Measurements from ENCODE around the gene FAHD1.

Gene FAHD1

GRCh38 chr16:1839554-1839953, 12.5 kb downstream of the FAHD1 start:
- Histone ChIP-seq H4K20me1 (ENCODE audit: control insufficient read depth, insufficient read depth, low read depth, low read length) (0 out of 2 replicates have a peak, but pooled peaks cover 4% of the 10 kb centered on the region), H3K27ac (ENCODE audit: low read depth, low read length) (no peak overlapping the region), H3K9me3 (ENCODE audit: control insufficient read depth, insufficient read depth, low read length) (no peaks in the 10 kb centered on the region), H3K27me3 (ENCODE audit: control insufficient read depth, low read length) (peaks cover 11% of the 10 kb centered on the region), H3K4me3 (ENCODE audit: low read length) (no peak overlapping the region), H3K4me1 (ENCODE audit: control insufficient read depth, low read length) (0 out of 2 replicates have a peak, but pooled peaks cover 2% of the 10 kb centered on the region), H3K9me2 (replicated peaks; ENCODE audit: control insufficient read depth, low read length) (no peaks in the 10 kb centered on the region), H3K4me2 (ENCODE audit: low read length) (no peak overlapping the region), H3K79me2 (ENCODE audit: control insufficient read depth, low read length) (no peaks in the 10 kb centered on the region), H3F3A (ENCODE audit: control insufficient read depth, insufficient read depth) (no peaks in the 10 kb centered on the region), H3K36me3 (ENCODE audit: control insufficient read depth, low read length) (no peaks in the 10 kb centered on the region)
- TF ChIP-seq, protein P1, sequence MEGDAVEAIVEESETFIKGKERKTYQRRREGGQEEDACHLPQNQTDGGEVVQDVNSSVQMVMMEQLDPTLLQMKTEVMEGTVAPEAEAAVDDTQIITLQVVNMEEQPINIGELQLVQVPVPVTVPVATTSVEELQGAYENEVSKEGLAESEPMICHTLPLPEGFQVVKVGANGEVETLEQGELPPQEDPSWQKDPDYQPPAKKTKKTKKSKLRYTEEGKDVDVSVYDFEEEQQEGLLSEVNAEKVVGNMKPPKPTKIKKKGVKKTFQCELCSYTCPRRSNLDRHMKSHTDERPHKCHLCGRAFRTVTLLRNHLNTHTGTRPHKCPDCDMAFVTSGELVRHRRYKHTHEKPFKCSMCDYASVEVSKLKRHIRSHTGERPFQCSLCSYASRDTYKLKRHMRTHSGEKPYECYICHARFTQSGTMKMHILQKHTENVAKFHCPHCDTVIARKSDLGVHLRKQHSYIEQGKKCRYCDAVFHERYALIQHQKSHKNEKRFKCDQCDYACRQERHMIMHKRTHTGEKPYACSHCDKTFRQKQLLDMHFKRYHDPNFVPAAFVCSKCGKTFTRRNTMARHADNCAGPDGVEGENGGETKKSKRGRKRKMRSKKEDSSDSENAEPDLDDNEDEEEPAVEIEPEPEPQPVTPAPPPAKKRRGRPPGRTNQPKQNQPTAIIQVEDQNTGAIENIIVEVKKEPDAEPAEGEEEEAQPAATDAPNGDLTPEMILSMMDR (IDR thresholded peaks at IDR 0.05; ENCODE audit: low read depth, low read length, poor library complexity, severe bottlenecking) = no peak
- no peak for TF ChIP-seq EZH2phosphoT487 (IDR thresholded peaks at IDR 0.05; ENCODE audit: borderline replicate concordance, low read length)

GRCh38 chr16:1845985-1846384, 19.0 kb downstream of the FAHD1 start:
- no peak overlapping the region for H3K4me3 ChIP-seq (ENCODE audit: low read length)
- H3K9me2 ChIP-seq (replicated peaks; ENCODE audit: control insufficient read depth, low read length) = no peaks in the 10 kb centered on the region
- H3K9me3 ChIP-seq (ENCODE audit: control insufficient read depth, insufficient read depth, low read length) = no peaks in the 10 kb centered on the region
- peaks cover 4% of the 10 kb centered on the region for H3K27me3 ChIP-seq (ENCODE audit: control insufficient read depth, low read length)
- no peak overlapping the region for H3K4me2 ChIP-seq (ENCODE audit: low read length)
- no peaks in the 10 kb centered on the region for H4K20me1 ChIP-seq (ENCODE audit: control insufficient read depth, insufficient read depth, low read depth, low read length)
- TF ChIP-seq EZH2phosphoT487 (IDR thresholded peaks at IDR 0.05; ENCODE audit: borderline replicate concordance, low read length) = no peak
- TF ChIP-seq, protein P1 (IDR thresholded peaks at IDR 0.05; ENCODE audit: low read depth, low read length, poor library complexity, severe bottlenecking) = no peak
- H3K79me2 ChIP-seq (ENCODE audit: control insufficient read depth, low read length) = no peaks in the 10 kb centered on the region
- 0 out of 2 replicates have a peak, but pooled peaks cover 2% of the 10 kb centered on the region for H3K4me1 ChIP-seq (ENCODE audit: control insufficient read depth, low read length)
- no peaks in the 10 kb centered on the region for H3F3A ChIP-seq (ENCODE audit: control insufficient read depth, insufficient read depth)
- no peaks in the 10 kb centered on the region for H3K36me3 ChIP-seq (ENCODE audit: control insufficient read depth, low read length)
- no peak overlapping the region for H3K27ac ChIP-seq (ENCODE audit: low read depth, low read length)

DNA sequence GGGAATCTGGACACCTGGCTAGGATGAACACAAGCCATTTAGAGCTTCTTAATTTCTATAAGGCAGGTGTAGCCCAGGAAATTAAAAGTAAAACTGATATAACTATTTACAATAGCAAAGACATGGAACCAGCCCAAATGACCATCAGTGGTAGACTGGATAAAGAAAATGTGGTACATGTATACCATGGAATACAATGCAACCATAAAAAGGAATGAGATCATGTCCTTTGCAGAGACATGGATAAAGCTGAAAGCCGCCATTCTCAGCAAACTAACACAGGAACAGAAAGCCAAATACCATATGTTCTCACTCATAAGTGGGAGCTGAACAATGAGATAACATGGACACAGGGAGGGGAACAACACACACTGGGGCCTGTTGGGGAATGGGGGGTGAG, 19.4 kb downstream of the FAHD1 start:
- no peak overlapping the region for H3K4me2 ChIP-seq (ENCODE audit: low read length)
- H3K36me3 ChIP-seq (ENCODE audit: control insufficient read depth, low read length) = no peaks in the 10 kb centered on the region
- no peaks in the 10 kb centered on the region for H4K20me1 ChIP-seq (ENCODE audit: control insufficient read depth, insufficient read depth, low read depth, low read length)
- H3F3A ChIP-seq (ENCODE audit: control insufficient read depth, insufficient read depth) = no peaks in the 10 kb centered on the region
- H3K79me2 ChIP-seq (ENCODE audit: control insufficient read depth, low read length) = no peaks in the 10 kb centered on the region
- 0 out of 2 replicates have a peak, but pooled peaks cover 2% of the 10 kb centered on the region for H3K4me1 ChIP-seq (ENCODE audit: control insufficient read depth, low read length)
- peaks cover 8% of the 10 kb centered on the region for H3K27me3 ChIP-seq (ENCODE audit: control insufficient read depth, low read length)
- no peak overlapping the region for H3K27ac ChIP-seq (ENCODE audit: low read depth, low read length)
- no peaks in the 10 kb centered on the region for H3K9me2 ChIP-seq (replicated peaks; ENCODE audit: control insufficient read depth, low read length)
- H3K4me3 ChIP-seq (ENCODE audit: low read length) = no peak overlapping the region
- no peaks in the 10 kb centered on the region for H3K9me3 ChIP-seq (ENCODE audit: control insufficient read depth, insufficient read depth, low read length)
- no peak for TF ChIP-seq EZH2phosphoT487 (IDR thresholded peaks at IDR 0.05; ENCODE audit: borderline replicate concordance, low read length)

DNA sequence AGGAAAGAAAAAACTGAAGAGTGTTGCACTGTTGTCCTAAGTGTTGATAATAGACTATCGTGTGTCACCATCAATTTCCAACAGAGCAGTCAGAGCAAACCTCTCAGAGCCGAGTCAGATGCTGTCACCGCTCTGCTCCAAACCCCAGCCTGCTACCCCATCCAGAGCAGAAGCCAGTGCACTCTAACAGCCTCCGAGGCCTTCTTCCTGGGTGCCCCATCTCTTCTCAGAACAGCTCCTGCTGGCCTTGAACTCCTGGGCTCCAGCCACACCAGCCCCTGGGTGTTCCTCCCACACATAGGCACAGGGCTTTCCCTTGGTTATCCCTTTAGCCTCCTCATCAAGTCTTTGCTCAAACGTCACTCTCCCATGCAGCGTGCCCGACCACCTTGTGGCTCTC, 24.0 kb downstream of the FAHD1 start:
- Histone ChIP-seq H3K36me3 (ENCODE audit: control insufficient read depth, low read length) (no peaks in the 10 kb centered on the region), H3K27ac (ENCODE audit: low read depth, low read length) (no peak overlapping the region), H3K9me2 (replicated peaks; ENCODE audit: control insufficient read depth, low read length) (no peaks in the 10 kb centered on the region), H3K4me3 (ENCODE audit: low read length) (no peak overlapping the region), H3F3A (ENCODE audit: control insufficient read depth, insufficient read depth) (no peaks in the 10 kb centered on the region), H4K20me1 (ENCODE audit: control insufficient read depth, insufficient read depth, low read depth, low read length) (no peaks in the 10 kb centered on the region), H3K4me2 (ENCODE audit: low read length) (no peak overlapping the region), H3K9me3 (ENCODE audit: control insufficient read depth, insufficient read depth, low read length) (no peaks in the 10 kb centered on the region), H3K4me1 (ENCODE audit: control insufficient read depth, low read length) (no peaks in the 10 kb centered on the region), H3K27me3 (ENCODE audit: control insufficient read depth, low read length) (peaks cover 24% of the 10 kb centered on the region), H3K79me2 (ENCODE audit: control insufficient read depth, low read length) (no peaks in the 10 kb centered on the region)
- TF ChIP-seq, protein P1 (IDR thresholded peaks at IDR 0.05; ENCODE audit: low read depth, low read length, poor library complexity, severe bottlenecking) = no peak
- TF ChIP-seq EZH2phosphoT487 (IDR thresholded peaks at IDR 0.05; ENCODE audit: borderline replicate concordance, low read length) = no peak
